Keratinocyte (primary cell): ENCODE measurements around the gene UGT1A4. TPM values are rescaled to one million over a fixed set of nuclear protein-coding genes. Genes with fewer than 3 reads are reported as not detected.

Source experiments
- DNase-seq: peaks from one replicate; pipeline ENCODE4 v3.0.0-alpha.2; 2011; ENCODE audit warnings: low read depth, missing footprints, low spot score
- FAIRE-seq: peaks from 2 replicates; lab custom pipeline; 2011; peaks lifted over from hg19 to GRCh38; lab: Jason Lieb, UNC
- H2AFZ ChIP-seq: 2 replicates; pipeline ENCODE4 v1.6.0; 2012; ENCODE audit warnings: low read length, control low read depth, inconsistent platforms; ENCODE audit not compliant: control insufficient read depth
- H3K27ac ChIP-seq: 2 replicates; pipeline ENCODE4 v1.5.1; 2011; ENCODE audit warnings: low read length; ENCODE audit not compliant: control insufficient read depth, insufficient read depth
- H3K27me3 ChIP-seq: 3 replicates; pipeline ENCODE4 v1.6.0; 2011; ENCODE audit warnings: low read length; ENCODE audit not compliant: control insufficient read depth, insufficient read depth; ENCODE audit errors: extremely low read depth
- H3K36me3 ChIP-seq, 2 experiments: 2 replicates in 1 of 2; 3 replicates in 1 of 2; pipeline ENCODE4 v1.5.1; 2011; ENCODE audit warnings: low read length in 2 of 2, mild to moderate bottlenecking in 1 of 2; ENCODE audit not compliant: control insufficient read depth in 2 of 2, insufficient read depth in 2 of 2; ENCODE audit errors: extremely low read depth in 1 of 2
- H3K4me1 ChIP-seq: 3 replicates; pipeline ENCODE4 v1.5.1; 2011; ENCODE audit warnings: low read length; ENCODE audit not compliant: control insufficient read depth, insufficient read depth; ENCODE audit errors: extremely low read depth
- H3K4me2 ChIP-seq: 3 replicates; pipeline ENCODE4 v1.6.0; 2011; ENCODE audit warnings: low read depth, low read length; ENCODE audit not compliant: control insufficient read depth, insufficient read depth; ENCODE audit errors: extremely low read depth
- H3K4me3 ChIP-seq, 3 experiments: fragments of 200-600 bp in 1 of 3; sonication (generic) in 1 of 3; 2 replicates in 2 of 3; 3 replicates in 1 of 3; pipeline ENCODE4 v1.5.1; 2011 to 2016; ENCODE audit warnings: low read length in 3 of 3, mild to moderate bottlenecking in 3 of 3, control low read depth in 2 of 3, inconsistent platforms in 1 of 3, low read depth in 1 of 3, mixed read lengths in 1 of 3, mixed run types in 1 of 3, moderate library complexity in 1 of 3; ENCODE audit not compliant: control insufficient read depth in 2 of 3, insufficient read depth in 2 of 3; ENCODE audit errors: extremely low read depth in 1 of 3
- H3K79me2 ChIP-seq: 2 replicates; pipeline ENCODE4 v1.6.0; 2012; ENCODE audit warnings: low read length; ENCODE audit not compliant: control insufficient read depth, insufficient read depth
- H3K9ac ChIP-seq: 3 replicates; pipeline ENCODE4 v1.6.0; 2011; ENCODE audit warnings: low read length; ENCODE audit not compliant: control insufficient read depth, insufficient read depth; ENCODE audit errors: extremely low read depth
- H3K9me1 ChIP-seq: 3 replicates; pipeline ENCODE4 v1.6.0; 2011; ENCODE audit warnings: low read length; ENCODE audit not compliant: control insufficient read depth, insufficient read depth; ENCODE audit errors: extremely low read depth
- H3K9me3 ChIP-seq: 2 replicates; pipeline ENCODE4 v1.5.1; 2012; ENCODE audit warnings: low read depth, low read length; ENCODE audit not compliant: control insufficient read depth
- H4K20me1 ChIP-seq: 3 replicates; pipeline ENCODE4 v1.6.0; 2011; ENCODE audit warnings: low read length; ENCODE audit not compliant: control insufficient read depth, insufficient read depth; ENCODE audit errors: extremely low read depth
- EZH2 ChIP-seq: IDR thresholded peaks from one replicate; pipeline ENCODE4 v1.6.1; 2012; ENCODE audit warnings: inconsistent platforms, mild to moderate bottlenecking, low read length, moderate library complexity
- dilution Hi-C: fragments of 300-500 bp; cut with MboI; formaldehyde crosslinking; loops from one replicate; pipeline ENCODE4 v1.7.0; 2020; ENCODE audit warnings: low sequenced_read_pairs; ENCODE audit not compliant: extremely low pct_ligation_motif_present
- polyA plus RNA-seq, 5 experiments: library from polyadenylated mRNA; depleted of rRNA in 3 of 5; stranded (reverse) in 3 of 5; stranded (forward) in 1 of 5; unstranded in 1 of 5; fragments of >200 nt; gene quantifications; 1 replicate in 1 of 5; 2 replicates in 3 of 5; 3 replicates in 1 of 5; pipeline versions ENCODE4 v1.2.1 to v1.2.3, GENCODE V29; 2011 to 2012; ENCODE audit warnings: missing spikeins in 2 of 5, low read depth in 1 of 5, low replicate concordance in 1 of 5
- TF ChIP-seq, protein P1 (sequence below), 3 experiments: IDR thresholded peaks in 1 of 3; conservative IDR thresholded peaks in 1 of 3; optimal IDR thresholded peaks in 1 of 3; 2 replicates in 2 of 3; 3 replicates in 1 of 3; pipeline versions ENCODE3 to v1.5.1; 2011; ENCODE audit warnings: low read length in 3 of 3, mild to moderate bottlenecking in 3 of 3, moderate library complexity in 2 of 3, control low read depth in 1 of 3, inconsistent platforms in 1 of 3; ENCODE audit not compliant: insufficient read depth in 2 of 3; ENCODE audit errors: extremely low read depth in 1 of 3

UGT1A4 gene
- polyA plus RNA-seq, 1 donor (not counting 4 experiments of a cell fraction or from before 2014, with no cell fraction given) = 2.4 TPM

GRCh38 chr2:233692648-233693047, 25.9 kb upstream of the UGT1A4 start, which contains the start of gene UGT1A6:
Gene UGT1A6 (plus strand): TSS chr2:233692890. CDS start chr2:233693005, 115 bp downstream.
- H3K4me2 ChIP-seq = peak within 1 kb of the TSS; percentile 97
- peaks cover 0 to 5% of the 10 kb centered on the region in 2 experiments for H3K36me3 ChIP-seq
- H3K9me1 ChIP-seq = no peaks in the 10 kb centered on the region
- H4K20me1 ChIP-seq = no peaks in the 10 kb centered on the region
- no peak for TF ChIP-seq EZH2
- TF ChIP-seq, protein P1, sequence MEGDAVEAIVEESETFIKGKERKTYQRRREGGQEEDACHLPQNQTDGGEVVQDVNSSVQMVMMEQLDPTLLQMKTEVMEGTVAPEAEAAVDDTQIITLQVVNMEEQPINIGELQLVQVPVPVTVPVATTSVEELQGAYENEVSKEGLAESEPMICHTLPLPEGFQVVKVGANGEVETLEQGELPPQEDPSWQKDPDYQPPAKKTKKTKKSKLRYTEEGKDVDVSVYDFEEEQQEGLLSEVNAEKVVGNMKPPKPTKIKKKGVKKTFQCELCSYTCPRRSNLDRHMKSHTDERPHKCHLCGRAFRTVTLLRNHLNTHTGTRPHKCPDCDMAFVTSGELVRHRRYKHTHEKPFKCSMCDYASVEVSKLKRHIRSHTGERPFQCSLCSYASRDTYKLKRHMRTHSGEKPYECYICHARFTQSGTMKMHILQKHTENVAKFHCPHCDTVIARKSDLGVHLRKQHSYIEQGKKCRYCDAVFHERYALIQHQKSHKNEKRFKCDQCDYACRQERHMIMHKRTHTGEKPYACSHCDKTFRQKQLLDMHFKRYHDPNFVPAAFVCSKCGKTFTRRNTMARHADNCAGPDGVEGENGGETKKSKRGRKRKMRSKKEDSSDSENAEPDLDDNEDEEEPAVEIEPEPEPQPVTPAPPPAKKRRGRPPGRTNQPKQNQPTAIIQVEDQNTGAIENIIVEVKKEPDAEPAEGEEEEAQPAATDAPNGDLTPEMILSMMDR (optimal IDR thresholded peaks at IDR 0.05 in 1 of 3, IDR thresholded peaks at IDR 0.05 in 1 of 3, conservative IDR thresholded peaks at IDR 0.05 in 1 of 3; ENCODE audit: extremely low read depth in 1 of 3, insufficient read depth in 2 of 3, low read length in 3 of 3) = no peak
- no peak for FAIRE-seq
- DNase-seq = no peak
- peak within 1 kb of the TSS; percentile 95 for H3K27ac ChIP-seq
- no peak within 1 kb of the TSS for H2AFZ ChIP-seq
- H3K4me3 ChIP-seq = peak within 1 kb of the TSS; percentile 56 to 86 (median 83)
- H3K27me3 ChIP-seq = no peaks in the 10 kb centered on the region
- dilution Hi-C loops = no loop called here
- peaks cover 55% of the 10 kb centered on the region for H3K4me1 ChIP-seq
- H3K79me2 ChIP-seq = peaks cover 58% of the 10 kb centered on the region
- H3K9me3 ChIP-seq = no peaks in the 10 kb centered on the region
- peak within 1 kb of the TSS; percentile 88 for H3K9ac ChIP-seq

DNA sequence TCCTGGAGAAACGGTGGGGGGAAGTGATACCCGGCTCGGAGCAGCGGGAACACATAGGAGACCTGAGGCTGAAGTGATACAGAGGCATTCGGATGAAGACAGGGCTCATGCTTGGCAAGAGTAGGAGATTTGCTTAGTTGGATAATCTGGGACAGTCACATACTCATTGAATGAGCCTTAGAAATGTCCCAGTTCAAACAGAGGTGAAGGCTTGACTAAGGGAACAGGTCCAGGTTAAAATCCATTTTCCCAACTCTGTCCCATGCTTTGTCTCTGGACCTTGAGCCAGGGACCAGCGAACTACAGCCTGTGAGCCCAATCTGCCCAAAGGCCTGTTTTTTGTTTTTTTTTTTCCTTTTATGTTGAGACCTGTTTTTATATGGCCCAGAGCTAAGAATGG, 24.6 kb upstream of the UGT1A4 start:
- H3K4me3 ChIP-seq = peak overlapping the region; percentile 7 to 86 (median 83)
- no peaks in the 10 kb centered on the region for H4K20me1 ChIP-seq
- dilution Hi-C loops = no loop called here
- FAIRE-seq (peak; percentile 77), DNase-seq (no peak)
- H3K4me2 ChIP-seq = peak overlapping the region; percentile 97
- H2AFZ ChIP-seq = no peak overlapping the region
- no peaks in the 10 kb centered on the region for H3K9me3 ChIP-seq
- peak overlapping the region; percentile 95 for H3K27ac ChIP-seq
- TF ChIP-seq EZH2 = no peak
- TF ChIP-seq, protein P1 (optimal IDR thresholded peaks at IDR 0.05 in 1 of 3, IDR thresholded peaks at IDR 0.05 in 1 of 3, conservative IDR thresholded peaks at IDR 0.05 in 1 of 3; ENCODE audit: extremely low read depth in 1 of 3, insufficient read depth in 2 of 3, low read length in 3 of 3) = no peak
- peaks cover 71% of the 10 kb centered on the region for H3K79me2 ChIP-seq
- no peaks in the 10 kb centered on the region for H3K27me3 ChIP-seq
- H3K9me1 ChIP-seq = no peaks in the 10 kb centered on the region
- H3K9ac ChIP-seq = peak overlapping the region; percentile 88
- H3K4me1 ChIP-seq = peaks cover 59% of the 10 kb centered on the region
- H3K36me3 ChIP-seq = peaks cover 0 to 12% of the 10 kb centered on the region in 2 experiments
